Osteoblast (primary cell): ENCODE measurements around the gene RGS1. TPM values are rescaled to one million over a fixed set of nuclear protein-coding genes. Genes with fewer than 3 reads are reported as not detected.

Experiments
- DNase-seq: peaks from one replicate; pipeline ENCODE4 v3.0.0; 2011; ENCODE audit warnings: low spot score, mixed read lengths; ENCODE audit not compliant: insufficient read length; ENCODE audit errors: missing footprints
- H2AFZ ChIP-seq: 2 replicates; pipeline ENCODE4 v1.6.0; 2011; ENCODE audit warnings: mild to moderate bottlenecking, low read length
- H3K27ac ChIP-seq: 2 replicates; pipeline ENCODE4 v1.5.1; 2011; ENCODE audit warnings: mild to moderate bottlenecking, low read depth, low read length, moderate library complexity
- H3K27me3 ChIP-seq: 2 replicates; pipeline ENCODE4 v1.6.0; 2012; ENCODE audit warnings: mild to moderate bottlenecking, control low read depth, inconsistent platforms, low read length, moderate library complexity; ENCODE audit not compliant: insufficient read depth
- H3K36me3 ChIP-seq: 2 replicates; pipeline ENCODE4 v1.5.1; 2011; ENCODE audit warnings: mild to moderate bottlenecking, low read length, control low read depth, moderate library complexity; ENCODE audit not compliant: insufficient read depth
- H3K4me1 ChIP-seq: 2 replicates; pipeline ENCODE4 v1.5.1; 2011; ENCODE audit warnings: mild to moderate bottlenecking, low read length, control low read depth, moderate library complexity; ENCODE audit not compliant: insufficient read depth
- H3K4me2 ChIP-seq: 2 replicates; pipeline ENCODE4 v1.6.0; 2011; ENCODE audit warnings: mild to moderate bottlenecking, low read length; ENCODE audit not compliant: insufficient read depth
- H3K4me3 ChIP-seq: fragments of 200-600 bp; sonication (generic); 3 replicates; pipeline ENCODE4 v1.5.1; 2012; ENCODE audit warnings: mild to moderate bottlenecking, low read length, inconsistent platforms; ENCODE audit not compliant: insufficient read depth
- H3K79me2 ChIP-seq: 2 replicates; pipeline ENCODE4 v1.6.0; 2012; ENCODE audit warnings: mild to moderate bottlenecking, low read length, control low read depth, inconsistent platforms; ENCODE audit not compliant: insufficient read depth
- H3K9me3 ChIP-seq: 2 replicates; pipeline ENCODE4 v1.5.1; 2011; ENCODE audit warnings: low read depth, low read length, control low read depth
- H4K20me1 ChIP-seq: 2 replicates; pipeline ENCODE4 v1.6.0; 2012; ENCODE audit warnings: mild to moderate bottlenecking, low read length, control low read depth; ENCODE audit not compliant: insufficient read depth
- total RNA-seq: library from RNA; depleted of rRNA; stranded (reverse); fragments of >200 nt; gene quantifications from 2 replicates; pipeline ENCODE4 v1.2.3, GENCODE V29; 2012
- TF ChIP-seq, protein P1 (sequence below): IDR thresholded peaks from 2 replicates; pipeline ENCODE4 v1.5.1; 2011; ENCODE audit warnings: mild to moderate bottlenecking, low read depth, low read length, moderate library complexity; ENCODE audit errors: extremely low read depth

RGS1 gene
- total RNA-seq, 1 donor: not detected

DNA sequence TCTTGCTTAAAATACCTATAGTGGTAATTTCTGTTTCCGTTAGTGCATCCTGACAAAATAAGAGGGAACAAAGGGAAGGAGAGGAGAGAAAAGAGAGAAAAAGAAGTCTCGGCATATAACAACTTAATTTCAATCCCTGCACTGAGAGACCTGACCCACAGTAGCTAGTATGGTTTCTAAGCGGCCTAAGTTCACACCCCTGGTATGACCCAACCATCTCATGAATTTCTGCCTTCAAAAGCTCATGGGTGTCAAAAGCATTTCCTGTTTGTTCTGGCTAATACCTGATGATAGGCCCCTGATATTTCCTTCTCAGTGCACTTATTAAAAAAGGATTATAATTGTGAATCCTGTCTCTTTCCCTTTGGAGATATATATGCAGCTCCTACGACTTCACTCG, 32.1 kb upstream of the RGS1 start:
- Histone ChIP-seq H3K27ac (no peak overlapping the region), H3K4me2 (no peak overlapping the region), H3K4me3 (no peak overlapping the region), H2AFZ (no peak overlapping the region), H3K4me1 (peaks cover 25% of the 10 kb centered on the region), H3K36me3 (no peaks in the 10 kb centered on the region), H4K20me1 (no peaks in the 10 kb centered on the region), H3K27me3 (no peaks in the 10 kb centered on the region), H3K79me2 (no peaks in the 10 kb centered on the region), H3K9me3 (no peaks in the 10 kb centered on the region)
- TF ChIP-seq, protein P1, sequence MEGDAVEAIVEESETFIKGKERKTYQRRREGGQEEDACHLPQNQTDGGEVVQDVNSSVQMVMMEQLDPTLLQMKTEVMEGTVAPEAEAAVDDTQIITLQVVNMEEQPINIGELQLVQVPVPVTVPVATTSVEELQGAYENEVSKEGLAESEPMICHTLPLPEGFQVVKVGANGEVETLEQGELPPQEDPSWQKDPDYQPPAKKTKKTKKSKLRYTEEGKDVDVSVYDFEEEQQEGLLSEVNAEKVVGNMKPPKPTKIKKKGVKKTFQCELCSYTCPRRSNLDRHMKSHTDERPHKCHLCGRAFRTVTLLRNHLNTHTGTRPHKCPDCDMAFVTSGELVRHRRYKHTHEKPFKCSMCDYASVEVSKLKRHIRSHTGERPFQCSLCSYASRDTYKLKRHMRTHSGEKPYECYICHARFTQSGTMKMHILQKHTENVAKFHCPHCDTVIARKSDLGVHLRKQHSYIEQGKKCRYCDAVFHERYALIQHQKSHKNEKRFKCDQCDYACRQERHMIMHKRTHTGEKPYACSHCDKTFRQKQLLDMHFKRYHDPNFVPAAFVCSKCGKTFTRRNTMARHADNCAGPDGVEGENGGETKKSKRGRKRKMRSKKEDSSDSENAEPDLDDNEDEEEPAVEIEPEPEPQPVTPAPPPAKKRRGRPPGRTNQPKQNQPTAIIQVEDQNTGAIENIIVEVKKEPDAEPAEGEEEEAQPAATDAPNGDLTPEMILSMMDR: no peak
- no peak for DNase-seq

DNA sequence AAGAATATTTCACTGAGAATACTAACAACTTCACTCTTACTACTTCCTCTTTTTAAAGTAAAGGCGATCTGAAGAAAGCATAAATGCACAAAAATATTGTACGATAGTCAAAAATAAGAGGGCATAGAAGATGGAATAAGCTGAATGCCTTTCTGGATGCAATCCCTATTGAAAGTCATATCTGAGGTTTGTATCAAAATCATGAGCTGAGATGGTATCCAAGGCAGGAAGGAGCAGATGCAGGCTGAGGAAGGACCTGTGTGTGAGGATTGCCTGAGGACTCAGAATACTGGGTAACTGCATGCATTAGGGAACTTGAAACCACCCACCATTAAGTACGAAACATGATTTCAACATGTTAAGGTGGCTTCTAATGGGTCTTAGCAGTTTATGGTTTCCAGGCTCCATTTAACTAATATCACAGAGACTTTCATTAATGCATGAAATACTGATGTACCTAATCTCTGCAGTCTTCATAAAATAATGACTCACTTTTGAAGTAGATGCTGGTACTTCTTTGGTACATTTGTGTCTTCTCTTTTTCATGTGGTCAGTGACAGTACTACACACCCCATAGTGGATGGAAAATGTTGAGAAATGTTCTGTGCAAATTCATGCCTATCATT, 29.6 kb upstream of the RGS1 start:
- Histone ChIP-seq H3K36me3 (no peaks in the 10 kb centered on the region), H3K4me2 (no peak overlapping the region), H3K4me3 (no peak overlapping the region), H2AFZ (no peak overlapping the region), H3K27me3 (no peaks in the 10 kb centered on the region), H3K79me2 (no peaks in the 10 kb centered on the region), H4K20me1 (no peaks in the 10 kb centered on the region), H3K27ac (no peak overlapping the region), H3K4me1 (peaks cover 27% of the 10 kb centered on the region), H3K9me3 (no peaks in the 10 kb centered on the region)
- TF ChIP-seq, protein P1: peak; percentile 22
- DNase-seq: no peak

DNA sequence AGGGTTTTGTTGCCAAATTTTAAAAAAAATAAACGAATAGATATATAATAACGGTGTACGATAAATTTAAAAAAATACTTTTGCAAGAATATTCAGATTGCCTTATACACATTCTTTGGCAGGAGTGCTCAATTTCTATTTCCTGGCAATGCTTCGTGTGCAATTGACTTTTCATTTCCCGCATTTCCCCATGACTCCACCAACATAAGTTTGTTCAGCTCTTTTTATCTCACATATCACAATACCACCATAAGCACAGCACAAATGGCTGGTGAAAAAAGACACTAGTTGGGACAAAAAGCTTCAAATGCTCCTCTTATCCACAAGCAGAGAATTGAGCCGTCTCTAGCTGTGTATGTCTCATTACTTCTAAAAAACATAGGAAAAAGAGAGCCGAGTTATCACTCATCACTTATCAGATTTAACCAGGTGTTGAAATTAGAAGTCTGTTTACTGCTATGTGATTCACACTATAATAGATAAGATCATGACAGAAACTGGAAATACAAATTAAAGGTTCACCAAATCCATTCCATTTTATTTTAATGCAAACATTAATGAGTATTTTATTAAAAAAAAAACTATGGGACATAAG, 28.9 kb upstream of the RGS1 start:
- Histone ChIP-seq H3K4me2 (peak overlapping the region; percentile 4), H3K4me1 (peaks cover 32% of the 10 kb centered on the region), H3K79me2 (no peaks in the 10 kb centered on the region), H2AFZ (no peak overlapping the region), H3K27ac (no peak overlapping the region), H3K36me3 (no peaks in the 10 kb centered on the region), H3K27me3 (no peaks in the 10 kb centered on the region), H3K9me3 (no peaks in the 10 kb centered on the region), H4K20me1 (no peaks in the 10 kb centered on the region), H3K4me3 (no peak overlapping the region)
- TF ChIP-seq, protein P1: no peak
- peak; percentile 58 for DNase-seq

DNA sequence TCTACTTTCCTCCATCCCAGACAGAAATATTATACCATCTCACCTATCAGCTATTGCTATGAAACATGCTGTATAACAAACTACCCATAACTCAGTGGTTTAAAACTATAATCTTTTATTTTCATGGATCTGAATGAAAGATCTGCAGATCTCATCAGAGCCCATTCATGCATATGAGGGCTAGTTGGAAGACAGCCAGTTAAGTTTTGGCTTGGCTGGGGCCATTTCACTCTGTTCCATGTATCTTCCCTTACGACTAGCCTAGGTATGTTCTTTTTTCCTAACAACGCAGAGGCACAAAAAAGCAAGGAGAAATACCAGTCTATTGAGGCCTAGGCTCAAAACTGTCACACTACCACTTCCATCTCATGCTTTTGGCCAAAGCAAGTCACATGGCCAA, 28.1 kb upstream of the RGS1 start:
- Histone ChIP-seq H3K4me3 (no peak overlapping the region), H3K4me1 (peaks cover 32% of the 10 kb centered on the region), H3K27me3 (no peaks in the 10 kb centered on the region), H3K4me2 (no peak overlapping the region), H4K20me1 (no peaks in the 10 kb centered on the region), H3K36me3 (no peaks in the 10 kb centered on the region), H3K9me3 (no peaks in the 10 kb centered on the region), H3K27ac (no peak overlapping the region), H2AFZ (no peak overlapping the region), H3K79me2 (no peaks in the 10 kb centered on the region)
- TF ChIP-seq, protein P1: no peak
- no peak for DNase-seq
